HCT116 (cell line): ENCODE measurements around the gene ERC1. TPM values are rescaled to one million over a fixed set of nuclear protein-coding genes. Genes with fewer than 3 reads are reported as not detected.

Experiments
- ATAC-seq: fragments of 200-7000 bp; cut with Tn5 transposase; 2 replicates; pipeline ENCODE4 v1.9.1; 2020; ENCODE audit warnings: mild to moderate bottlenecking, moderate library complexity
- BruUV-seq: library from RNA; stranded (reverse); fragments of 400-500 nt; replicated peaks from 2 replicates; lab custom pipeline; 2021; lab: Mats Ljungman, UMichigan
- CTCF ChIA-PET: fragments of 300-600 bp; sonication (Branson Sonifier 250); formaldehyde crosslinking; loops from one replicate; lab custom pipeline; 2021; ENCODE audit warnings: antibody characterized with exemption; lab: Charles Lee
- POLR2A ChIA-PET: fragments of 300-600, 350-600 bp; sonication (Branson Sonifier 250); formaldehyde crosslinking; loops from one replicate; lab custom pipeline; 2021; ENCODE audit warnings: antibody characterized with exemption; lab: Charles Lee
- RAD21 ChIA-PET, 2 experiments: fragments of 300-600 bp; sonication (Branson Sonifier 250); formaldehyde crosslinking; loops; one replicate each; lab custom pipeline; 2023; ENCODE audit warnings: low total read pairs in 2 of 2; ENCODE audit not compliant: uncharacterized antibody in 2 of 2, unreplicated experiment in 2 of 2, low non-redundant PET in 1 of 2; lab: Charles Lee
- DNase-seq: peaks from one replicate; pipeline ENCODE4 v3.0.0-alpha.2; 2010; ENCODE audit warnings: low read depth, low spot score
- H2AFZ ChIP-seq: fragments of 200-600 bp; shearing (Covaris generic), sonication (generic); 2 replicates; pipeline ENCODE4 v1.6.1; 2017; ENCODE audit warnings: low read depth, mixed run types, mixed read lengths, antibody characterized with exemption, low read length; ENCODE audit not compliant: poor library complexity, severe bottlenecking
- H3K27ac ChIP-seq: 2 replicates; pipeline ENCODE4 v1.5.1; 2012; ENCODE audit warnings: low read depth, low read length
- H3K27me3 ChIP-seq: fragments of 200-600 bp; sonication (generic); 2 replicates; pipeline ENCODE4 v1.6.1; 2016; ENCODE audit warnings: mixed run types, low read length, mixed read lengths; ENCODE audit not compliant: insufficient read depth
- H3K36me3 ChIP-seq, 2 experiments: fragments of 200-500 bp in 1 of 2; fragments of 200-600 bp in 1 of 2; sonication (Bioruptor generic) in 1 of 2; sonication (generic) in 1 of 2; 2 replicates each; pipeline versions ENCODE4 v1.5.1 to v1.6.1; 2014 to 2016; ENCODE audit warnings: low read length in 2 of 2, inconsistent platforms in 1 of 2, mixed read lengths in 1 of 2, mixed run types in 1 of 2; ENCODE audit not compliant: insufficient read depth in 2 of 2, control insufficient read depth in 1 of 2
- H3K4me1 ChIP-seq, 2 experiments: fragments of 200-600 bp in 1 of 2; sonication (generic) in 1 of 2; 2 replicates each; pipeline versions ENCODE4 v1.5.1 to v1.6.1; 2012 to 2017; ENCODE audit warnings: low read length in 2 of 2, inconsistent platforms in 1 of 2, mild to moderate bottlenecking in 1 of 2, mixed read lengths in 1 of 2, mixed run types in 1 of 2, moderate library complexity in 1 of 2; ENCODE audit not compliant: insufficient read depth in 2 of 2, control insufficient read depth in 1 of 2
- H3K4me2 ChIP-seq: fragments of 200-600 bp; sonication (generic); 2 replicates; pipeline ENCODE4 v1.6.1; 2017; ENCODE audit warnings: mixed run types, low read length, mixed read lengths
- H3K4me3 ChIP-seq, 2 experiments: fragments of 200-600 bp in 1 of 2; sonication (generic) in 1 of 2; replicated peaks in 1 of 2; 2 replicates each; pipeline ENCODE4 v1.5.1; 2011 to 2016; ENCODE audit warnings: low read length in 2 of 2, control low read depth in 1 of 2, low read depth in 1 of 2, mild to moderate bottlenecking in 1 of 2, mixed read lengths in 1 of 2, mixed run types in 1 of 2
- H3K79me2 ChIP-seq: fragments of 200-600 bp; sonication (generic); 2 replicates; pipeline ENCODE4 v1.6.1; 2017; ENCODE audit warnings: mild to moderate bottlenecking, mixed run types, low read length, moderate library complexity, mixed read lengths; ENCODE audit not compliant: insufficient read depth
- H3K9ac ChIP-seq: fragments of 200-600 bp; sonication (generic); 2 replicates; pipeline ENCODE4 v1.6.1; 2016; ENCODE audit warnings: low read length, mixed read lengths
- H3K9me2 ChIP-seq: fragments of 200-600 bp; sonication (generic), shearing (Covaris generic); 2 replicates; pipeline ENCODE4 v1.6.1; 2017; ENCODE audit warnings: mixed run types, mild to moderate bottlenecking, moderate library complexity; ENCODE audit not compliant: insufficient read depth
- H3K9me3 ChIP-seq, 2 experiments: fragments of 200-500 bp in 1 of 2; fragments of 200-600 bp in 1 of 2; sonication (Bioruptor generic) in 1 of 2; sonication (generic) in 1 of 2; 2 replicates each; pipeline ENCODE4 v1.6.1; 2014 to 2017; ENCODE audit warnings: low read length in 2 of 2, mixed read lengths in 2 of 2, inconsistent platforms in 1 of 2, low read depth in 1 of 2, mild to moderate bottlenecking in 1 of 2, mixed run types in 1 of 2, moderate library complexity in 1 of 2; ENCODE audit not compliant: control insufficient read depth in 1 of 2, insufficient read depth in 1 of 2
- H4K20me1 ChIP-seq: fragments of 200-600 bp; sonication (generic), shearing (Covaris generic); 2 replicates; pipeline ENCODE4 v1.6.1; 2017; ENCODE audit warnings: mixed run types, mild to moderate bottlenecking, moderate library complexity; ENCODE audit not compliant: insufficient read depth
- CBX3 ChIP-seq: IDR thresholded peaks from 2 replicates; pipeline ENCODE4 v1.6.1; 2012; ENCODE audit warnings: low read depth
- CEBPB ChIP-seq: IDR thresholded peaks from 2 replicates; pipeline ENCODE4 v1.6.1; 2012; ENCODE audit warnings: low read depth
- EGR1 ChIP-seq: IDR thresholded peaks from 2 replicates; pipeline ENCODE4 v1.6.1; 2012; ENCODE audit warnings: low read depth
- EZH2phosphoT487 ChIP-seq: fragments of 200-600 bp; IDR thresholded peaks from 2 replicates; pipeline ENCODE4 v1.6.1; 2018; ENCODE audit warnings: antibody characterized with exemption, borderline replicate concordance
- FOSL1 ChIP-seq: IDR thresholded peaks from 2 replicates; pipeline ENCODE4 v1.6.1; 2012; ENCODE audit warnings: low read depth
- POLR2A ChIP-seq: IDR thresholded peaks from 2 replicates; pipeline ENCODE4 v1.7.0; 2011; ENCODE audit warnings: borderline replicate concordance; ENCODE audit not compliant: insufficient read depth, insufficient read length; ENCODE audit errors: extremely low read depth
- SIN3A ChIP-seq: IDR thresholded peaks from 2 replicates; pipeline ENCODE4 v1.6.1; 2012; ENCODE audit warnings: low read depth
- SP1 ChIP-seq: IDR thresholded peaks from 2 replicates; pipeline ENCODE4 v1.6.1; 2012; ENCODE audit warnings: low read depth
- SRF ChIP-seq: IDR thresholded peaks from 2 replicates; pipeline ENCODE4 v1.6.1; 2012; ENCODE audit warnings: low read depth
- TCF7L2 ChIP-seq: IDR thresholded peaks from 2 replicates; pipeline ENCODE4 v1.7.0; 2011; ENCODE audit warnings: borderline replicate concordance, inconsistent platforms; ENCODE audit not compliant: insufficient read depth, insufficient read length; ENCODE audit errors: extremely low read depth
- YY1 ChIP-seq: IDR thresholded peaks from 2 replicates; pipeline ENCODE4 v1.6.1; 2011; ENCODE audit warnings: low read length, low read depth, moderate library complexity, mild to moderate bottlenecking; ENCODE audit not compliant: insufficient replicate concordance; ENCODE audit errors: extremely low read depth
- ZFX ChIP-seq: fragments of 450-650 bp; IDR thresholded peaks from 2 replicates; pipeline ENCODE4 v1.6.1; 2017
- ZNF274 ChIP-seq: fragments of 200-500 bp; sonication (Bioruptor generic); IDR thresholded peaks from 2 replicates; pipeline ENCODE4 v1.6.1; 2014; ENCODE audit warnings: mild to moderate bottlenecking, low read depth, low read length, inconsistent platforms
- intact Hi-C: fragments of 100-400 bp; cut with micrococcal nuclease; formaldehyde crosslinking; loops from 2 replicates; pipeline ENCODE4 v1.10.0; 2022
- total RNA-seq: library from RNA; stranded (reverse); gene quantifications from one replicate; pipeline ENCODE4 v1.2.1, GENCODE V29; 2021; ENCODE audit not compliant: unreplicated experiment
- TF ChIP-seq, protein P1 (sequence below): IDR thresholded peaks from 2 replicates; pipeline ENCODE4 v1.6.1; 2012
- TF ChIP-seq, protein P2 (sequence below): IDR thresholded peaks from 2 replicates; pipeline ENCODE4 v1.6.1; 2011; ENCODE audit warnings: mild to moderate bottlenecking, low read length, moderate library complexity; ENCODE audit not compliant: insufficient replicate concordance; ENCODE audit errors: extremely low read depth

ERC1 gene
- total RNA-seq, 1 experiment from 2014 or later: 41.9 TPM

DNA sequence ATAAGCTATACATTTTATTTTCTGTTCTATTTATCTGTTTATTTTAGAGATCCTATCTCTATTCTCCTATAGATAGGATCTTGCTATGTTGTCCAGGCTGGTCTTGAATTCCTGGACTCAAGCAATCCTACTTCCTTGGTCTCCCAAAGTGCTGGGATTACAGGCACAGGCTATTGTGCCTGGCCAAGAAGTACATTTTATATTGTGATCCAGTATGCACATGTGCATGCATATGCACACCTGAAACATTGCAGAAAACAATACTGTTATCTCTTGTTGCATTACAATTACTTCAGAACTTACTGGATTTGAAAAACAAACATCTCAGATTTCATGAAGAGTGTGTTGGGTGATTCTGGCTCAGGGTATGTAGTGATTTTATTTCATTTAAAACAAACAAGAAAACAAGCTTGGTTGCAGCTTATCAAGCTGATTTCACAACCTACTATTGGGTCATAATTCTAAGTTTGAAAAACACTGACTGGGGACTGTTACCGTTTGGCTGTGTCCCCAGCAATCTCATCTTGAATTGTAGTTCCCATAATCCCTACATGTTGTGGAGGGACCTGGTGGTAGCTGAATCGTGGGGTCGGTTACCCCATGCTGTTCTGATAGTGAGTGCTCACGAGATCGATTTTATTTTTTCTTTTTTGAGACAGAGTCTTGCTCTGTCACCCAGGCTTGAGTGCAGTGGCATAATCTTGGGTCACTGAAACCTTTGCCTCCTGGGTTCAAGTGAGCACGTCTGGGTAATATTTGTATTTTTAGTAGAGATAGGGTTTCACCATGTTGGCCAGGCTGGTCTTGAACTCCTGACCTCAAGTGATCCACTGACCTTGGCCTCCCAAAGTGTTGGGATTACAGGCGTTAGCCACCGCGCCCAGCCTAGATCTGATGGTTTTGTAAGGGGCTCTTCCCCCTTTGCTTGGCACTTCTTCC lies 31.3 kb downstream of the ERC1 start:
- intact Hi-C loops: no loop called here
- Histone ChIP-seq H3K4me3 (no peak overlapping the region), H3K36me3 (no peaks in the 10 kb centered on the region), H3K9ac (no peak overlapping the region), H3K4me1 (no peaks in the 10 kb centered on the region), H3K9me2 (no peaks in the 10 kb centered on the region), H3K9me3 (no peaks in the 10 kb centered on the region), H2AFZ (no peak overlapping the region), H3K27me3 (no peaks in the 10 kb centered on the region), H3K79me2 (peaks cover 4% of the 10 kb centered on the region), H3K27ac (no peak overlapping the region), H4K20me1 (no peaks in the 10 kb centered on the region), H3K4me2 (no peak overlapping the region)
- no TSS peak for BruUV-seq
- ATAC-seq (no peak), DNase-seq (no peak)
- TF ChIP-seq ZNF274 (no peak), FOSL1 (no peak), POLR2A (no peak), CEBPB (no peak), EGR1 (no peak), SP1 (no peak), SRF (no peak), SIN3A (no peak), TCF7L2 (no peak), CBX3 (no peak), YY1 (no peak), ZFX (no peak), EZH2phosphoT487 (no peak)
- TF ChIP-seq, protein P1, sequence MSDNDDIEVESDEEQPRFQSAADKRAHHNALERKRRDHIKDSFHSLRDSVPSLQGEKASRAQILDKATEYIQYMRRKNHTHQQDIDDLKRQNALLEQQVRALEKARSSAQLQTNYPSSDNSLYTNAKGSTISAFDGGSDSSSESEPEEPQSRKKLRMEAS: no peak
- TF ChIP-seq, protein P2, sequence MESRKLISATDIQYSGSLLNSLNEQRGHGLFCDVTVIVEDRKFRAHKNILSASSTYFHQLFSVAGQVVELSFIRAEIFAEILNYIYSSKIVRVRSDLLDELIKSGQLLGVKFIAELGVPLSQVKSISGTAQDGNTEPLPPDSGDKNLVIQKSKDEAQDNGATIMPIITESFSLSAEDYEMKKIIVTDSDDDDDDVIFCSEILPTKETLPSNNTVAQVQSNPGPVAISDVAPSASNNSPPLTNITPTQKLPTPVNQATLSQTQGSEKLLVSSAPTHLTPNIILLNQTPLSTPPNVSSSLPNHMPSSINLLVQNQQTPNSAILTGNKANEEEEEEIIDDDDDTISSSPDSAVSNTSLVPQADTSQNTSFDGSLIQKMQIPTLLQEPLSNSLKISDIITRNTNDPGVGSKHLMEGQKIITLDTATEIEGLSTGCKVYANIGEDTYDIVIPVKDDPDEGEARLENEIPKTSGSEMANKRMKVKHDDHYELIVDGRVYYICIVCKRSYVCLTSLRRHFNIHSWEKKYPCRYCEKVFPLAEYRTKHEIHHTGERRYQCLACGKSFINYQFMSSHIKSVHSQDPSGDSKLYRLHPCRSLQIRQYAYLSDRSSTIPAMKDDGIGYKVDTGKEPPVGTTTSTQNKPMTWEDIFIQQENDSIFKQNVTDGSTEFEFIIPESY: no peak
- ChIA-PET POLR2A (no interaction called here), CTCF (no interaction called here), RAD21 (no interaction called here)
